Stimulated activated CD4-positive, alpha-beta T cell treated with anti-CD3 and anti-CD28 coated beads, Interleukin-2, amount 100 ng/mL, for 4 hours (primary cell): Measurements from ENCODE around the gene CTSO.
"Not testable (repeated sequence)": the region's sequence is repeated elsewhere in the genome, so short reads cannot be mapped to it uniquely, and the experiment has no call there.

Source experiments
- DNase-seq: peaks from one replicate; pipeline ENCODE4 v3.0.0-alpha.2; 2020; ENCODE audit warnings: low read depth

Gene CTSO

DNA sequence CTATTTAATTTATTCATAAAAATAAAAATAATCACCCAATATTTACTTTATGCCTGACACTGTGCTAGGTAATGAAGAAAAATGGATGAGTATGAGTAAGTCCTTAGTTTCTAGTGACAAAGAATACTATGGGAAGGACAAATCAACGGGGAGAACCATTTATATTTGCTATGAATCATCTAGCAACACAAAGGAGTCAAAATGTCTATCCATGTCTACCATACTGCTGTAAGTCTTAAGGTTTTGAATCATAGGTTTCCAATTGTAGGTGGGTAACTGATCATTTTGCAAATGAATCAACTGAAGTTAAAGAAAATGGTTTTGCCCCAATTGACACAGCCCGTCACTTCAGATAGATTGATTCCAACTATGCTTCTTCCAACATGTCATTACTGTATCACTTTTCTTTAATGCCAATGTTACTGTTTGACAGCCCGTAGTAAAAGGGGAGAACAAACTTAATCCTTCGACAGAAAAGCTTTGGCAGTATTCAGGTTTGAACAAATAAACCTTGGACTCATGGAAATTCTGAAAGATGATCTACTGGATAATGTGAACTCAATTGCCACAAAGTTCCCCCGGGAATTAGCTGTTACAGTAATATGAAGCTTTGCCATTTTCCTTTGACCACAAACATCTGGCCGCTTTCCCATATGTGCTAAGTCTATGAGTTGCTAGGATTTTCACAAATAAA, 47.0 kb downstream of the CTSO start:
- no peak for DNase-seq

DNA sequence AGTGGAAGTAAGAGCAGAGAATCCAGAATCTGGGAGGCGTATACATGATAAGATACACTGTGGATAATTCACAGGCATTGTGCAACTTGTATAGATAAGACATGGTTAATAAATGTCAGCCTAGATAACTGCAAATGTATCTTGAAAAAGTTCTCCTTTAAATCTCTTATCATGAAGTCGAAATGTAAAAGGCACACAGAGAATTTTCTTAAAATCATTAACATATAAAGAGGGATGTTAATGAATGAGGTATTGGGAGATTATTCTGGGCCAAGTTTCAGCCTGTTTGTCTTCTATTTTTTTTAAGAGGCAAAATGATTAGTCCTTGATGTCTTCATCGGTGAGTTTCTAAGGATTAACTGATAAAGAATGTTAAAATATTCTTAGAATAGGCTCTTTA, 49.3 kb downstream of the CTSO start:
- DNase-seq: no peak

DNA sequence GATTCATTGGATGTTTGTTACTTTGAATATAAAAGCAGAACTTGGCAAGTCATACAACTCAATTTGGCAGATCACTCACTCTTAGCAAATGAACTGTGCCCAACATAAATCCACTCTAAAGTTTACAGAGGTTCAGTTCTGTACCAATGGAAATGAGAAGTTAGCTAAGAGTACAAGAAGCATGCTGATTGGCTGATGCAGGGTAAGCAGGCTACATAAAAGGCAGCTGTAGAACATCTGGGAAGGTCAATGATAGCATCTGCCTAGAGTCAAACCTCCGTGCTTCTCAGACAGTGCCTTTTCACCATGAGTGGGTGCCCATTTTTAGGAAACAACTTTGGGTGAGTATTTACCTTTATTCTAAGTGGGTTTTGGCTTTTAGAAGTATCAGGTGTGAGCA, 50.2 kb downstream of the CTSO start, which contains the start of gene TDO2:
Gene TDO2, plus strand, starts transcription at position 244 of the 400 bp plus-strand sequence. Its CDS starts 63 bp downstream, at position 307.
- no peak for DNase-seq

- no peak for DNase-seq
Observed at GRCh38 chr4:155901013-155901412, 52.7 kb downstream of the CTSO start.

- DNase-seq: no peak
Observed at GRCh38 chr4:155900381-155900780, 53.3 kb downstream of the CTSO start.

DNA sequence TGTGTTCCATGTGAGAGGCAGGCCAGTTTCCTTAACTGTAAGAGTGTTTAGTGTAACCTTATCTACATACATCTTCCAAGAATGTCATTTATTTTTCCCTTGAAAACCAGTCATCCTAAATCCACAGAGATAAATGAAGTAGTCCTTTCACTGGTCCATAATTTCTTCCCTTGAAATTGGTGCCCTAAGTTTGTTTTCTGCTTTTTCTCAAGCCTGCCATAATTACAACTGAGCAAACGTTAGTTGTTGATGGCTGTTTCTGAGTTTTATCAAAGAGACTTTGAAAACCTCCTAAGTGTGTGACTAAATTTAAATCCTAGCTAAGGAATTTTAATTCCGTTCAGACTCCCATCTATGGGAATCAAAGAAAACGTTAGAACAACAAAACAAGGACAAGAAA, 53.8 kb downstream of the CTSO start:
- no peak for DNase-seq

DNA sequence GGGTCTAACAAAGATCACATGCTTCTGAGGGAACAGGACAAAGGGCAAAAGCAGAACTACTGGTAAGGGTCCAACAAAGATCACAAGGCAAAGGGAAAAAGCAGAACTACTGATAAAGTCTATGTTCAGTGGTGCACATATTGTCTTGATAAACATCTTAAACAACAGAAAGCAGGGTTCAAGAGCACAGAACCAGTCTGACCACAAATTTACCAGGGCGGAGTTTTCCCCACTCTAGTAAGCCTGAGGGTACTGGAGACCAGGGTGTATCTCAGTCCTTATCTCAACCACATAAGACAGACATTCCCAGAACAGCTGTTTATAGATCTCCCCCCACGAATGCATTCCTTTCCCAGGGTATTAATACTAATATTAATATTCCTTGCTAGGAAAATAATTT, 55.3 kb downstream of the CTSO start:
- not testable (repeated sequence) for DNase-seq

DNA sequence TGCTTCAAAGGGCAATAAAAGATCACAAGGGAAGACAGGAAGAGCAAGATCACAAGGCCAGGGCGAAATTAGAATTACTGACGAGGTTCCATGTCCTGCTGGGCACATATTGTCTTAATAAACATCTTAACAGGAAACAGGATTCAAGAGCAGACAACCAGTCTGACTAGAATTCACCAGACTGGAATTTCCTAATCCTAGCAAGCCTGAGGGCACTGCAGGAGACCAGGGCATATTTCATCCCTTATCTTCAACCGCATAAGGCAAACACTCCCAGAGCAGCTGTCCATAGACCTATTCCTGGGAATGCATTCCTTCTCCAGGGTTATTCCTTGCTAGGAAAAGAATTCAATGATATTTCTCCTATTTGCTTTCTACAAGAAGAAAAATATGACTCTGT, 62.6 kb downstream of the CTSO start:
- no peak for DNase-seq

DNA sequence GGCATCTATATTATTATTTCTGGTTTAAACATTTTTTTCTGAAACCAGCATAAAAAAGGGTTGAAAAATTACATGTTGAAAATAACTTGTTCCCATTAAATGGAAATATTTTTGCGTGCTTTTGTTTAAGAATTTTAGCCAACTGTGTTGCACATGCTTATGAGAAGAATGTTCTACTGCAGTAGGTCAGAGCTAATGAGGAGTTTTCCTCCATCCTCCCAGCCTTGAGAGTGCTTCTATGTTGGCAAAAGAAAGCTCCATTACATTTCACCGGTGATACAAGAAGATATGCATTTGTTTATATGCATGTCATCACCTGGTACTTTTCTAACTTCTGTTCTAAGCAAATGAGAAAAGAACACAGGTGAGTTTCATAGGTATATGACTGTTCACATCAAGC, 63.7 kb downstream of the CTSO start:
- no peak for DNase-seq

DNA sequence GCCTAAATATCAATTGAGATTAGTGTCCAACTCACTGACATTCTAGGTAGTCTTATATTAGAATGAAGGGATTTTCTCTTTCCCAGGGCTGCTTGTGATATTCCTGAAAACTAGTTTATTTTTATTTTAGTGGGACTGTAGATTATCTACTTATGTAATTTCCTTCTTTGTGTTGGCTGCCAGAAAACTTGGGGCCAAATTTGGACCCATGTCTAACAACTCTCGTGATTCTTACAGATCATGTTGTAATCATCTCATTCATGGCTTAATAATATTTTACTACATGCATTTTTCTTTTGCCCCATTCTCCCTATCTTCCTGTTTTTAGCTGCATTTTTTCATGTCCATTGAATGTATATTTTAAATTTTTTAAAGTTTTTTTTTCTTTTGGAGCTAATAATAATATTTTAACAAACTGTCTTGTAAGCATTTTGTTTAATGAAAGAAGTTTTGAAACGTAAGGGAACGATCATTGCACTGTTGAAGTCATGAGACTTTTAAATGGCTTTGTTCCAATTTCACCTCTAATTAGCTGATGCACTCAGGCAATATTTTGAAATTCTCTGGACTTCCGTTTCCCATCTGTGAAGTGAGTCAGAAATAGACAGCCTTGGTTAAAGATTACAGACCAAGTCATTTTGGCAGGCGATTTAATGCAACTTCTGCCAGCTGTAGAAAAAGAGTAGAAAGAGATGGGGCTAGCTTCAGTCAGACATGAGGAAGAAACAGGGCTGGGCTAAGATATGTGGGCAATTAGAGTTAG, 64.5 kb downstream of the CTSO start:
- no peak for DNase-seq

GRCh38 chr4:155887847-155888570, 65.7 kb downstream of the CTSO start:
- no peak for DNase-seq

GRCh38 chr4:155887045-155887444, 66.6 kb downstream of the CTSO start:
- DNase-seq: no peak

GRCh38 chr4:155885666-155886065, 68.0 kb downstream of the CTSO start:
- no peak for DNase-seq

GRCh38 chr4:155883895-155884294, 69.8 kb downstream of the CTSO start:
- no peak for DNase-seq

- DNase-seq: no peak
Observed at GRCh38 chr4:155881555-155881954, 72.1 kb downstream of the CTSO start.

DNA sequence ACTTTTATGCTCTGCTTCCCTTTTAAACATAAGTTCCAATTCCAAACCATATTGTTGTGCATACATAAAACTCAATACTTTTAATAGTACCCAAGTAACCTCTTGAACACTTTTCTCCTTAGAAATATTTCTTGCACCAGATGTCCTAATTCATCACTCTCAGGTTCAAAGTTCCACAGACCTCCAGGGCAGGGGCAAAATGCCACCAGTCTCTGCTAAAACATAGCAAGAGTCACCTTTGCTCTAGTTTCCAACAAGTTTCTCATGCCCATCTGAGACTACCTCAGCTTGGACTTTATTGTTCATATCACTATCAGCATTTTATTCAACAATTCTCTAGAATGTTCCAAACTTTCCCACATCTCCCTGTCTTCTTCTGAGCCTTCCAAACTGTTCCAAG, 73.9 kb downstream of the CTSO start:
- DNase-seq: no peak

DNA sequence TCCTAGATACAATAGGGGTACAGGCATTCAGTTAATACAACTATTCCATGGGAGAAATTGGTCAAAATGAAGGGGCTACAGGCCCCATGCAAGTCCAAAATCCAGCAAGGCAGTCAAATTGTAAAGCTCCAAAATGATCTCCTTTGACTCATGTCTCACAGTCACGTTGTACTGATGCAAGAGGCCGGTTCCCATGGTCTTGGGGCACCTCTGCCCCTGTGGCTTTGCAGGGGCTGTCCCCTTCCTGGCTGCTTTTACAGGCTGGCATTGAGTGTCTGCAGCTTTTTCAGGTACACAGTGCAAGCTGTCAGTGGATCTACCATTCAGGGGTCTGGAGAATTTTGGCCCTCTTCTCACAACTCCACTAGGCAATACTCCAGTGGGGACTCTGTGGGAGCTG, 75.1 kb downstream of the CTSO start:
- no peak for DNase-seq

DNA sequence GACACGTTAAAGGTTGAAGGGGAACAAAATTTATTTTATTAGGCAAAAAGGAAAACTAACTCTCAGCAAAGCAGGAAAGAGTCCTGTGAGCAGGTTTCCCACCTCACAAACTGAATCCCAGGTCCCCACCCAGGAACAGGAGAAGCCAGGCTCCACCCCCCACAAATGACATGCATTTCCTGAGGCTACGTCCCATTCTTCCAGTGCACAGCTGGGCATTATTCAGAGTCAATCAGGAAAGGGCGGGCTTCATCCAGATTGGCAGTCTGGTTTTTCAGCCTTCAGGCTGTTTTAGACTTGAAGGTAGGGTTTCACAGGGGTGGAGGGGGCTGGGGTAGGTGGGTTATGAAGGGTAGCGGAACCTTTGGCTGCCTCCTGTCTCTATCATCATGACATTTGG, 75.7 kb downstream of the CTSO start:
- DNase-seq: no peak

- DNase-seq: no peak
Observed at GRCh38 chr4:155875878-155876277, 77.8 kb downstream of the CTSO start.
